DND-41 (cell line): ENCODE measurements around the gene IQCH.

Experiments
- ATAC-seq: fragments of 200-7000 bp; cut with Tn5 transposase; 3 replicates; pipeline ENCODE4 v1.9.1; 2021; ENCODE audit warnings: low read depth; ENCODE audit not compliant: insufficient read depth
- DNase-seq: peaks from one replicate; pipeline ENCODE4 v3.0.0-alpha.2; 2020
- H2AFZ ChIP-seq: 2 replicates; pipeline ENCODE4 v1.6.0; 2012; ENCODE audit warnings: low read depth, low read length
- H3K27ac ChIP-seq: 2 replicates; pipeline ENCODE4 v1.5.1; 2012; ENCODE audit warnings: low read length, inconsistent platforms
- H3K27me3 ChIP-seq: fragments of 200-600 bp; sonication (generic); 2 replicates; pipeline ENCODE4 v1.6.0; 2012; ENCODE audit warnings: low read length, mild to moderate bottlenecking, inconsistent platforms; ENCODE audit not compliant: insufficient read depth, poor library complexity
- H3K36me3 ChIP-seq: 2 replicates; pipeline ENCODE4 v1.5.1; 2012; ENCODE audit warnings: low read length, inconsistent platforms; ENCODE audit not compliant: insufficient read depth
- H3K4me1 ChIP-seq: 2 replicates; pipeline ENCODE4 v1.5.1; 2012; ENCODE audit warnings: mild to moderate bottlenecking, low read length; ENCODE audit not compliant: insufficient read depth
- H3K4me2 ChIP-seq: 2 replicates; pipeline ENCODE4 v1.6.0; 2012; ENCODE audit warnings: mild to moderate bottlenecking, moderate library complexity, low read length, inconsistent platforms; ENCODE audit not compliant: insufficient read depth
- H3K4me3 ChIP-seq, 2 experiments: fragments of 200-600 bp in 1 of 2; shearing (Covaris generic) in 1 of 2; 2 replicates each; pipeline ENCODE4 v1.5.1; 2012 to 2016; ENCODE audit warnings: inconsistent platforms in 2 of 2, low read length in 2 of 2, mild to moderate bottlenecking in 2 of 2, low read depth in 1 of 2, moderate library complexity in 1 of 2
- H3K79me2 ChIP-seq: 2 replicates; pipeline ENCODE4 v1.6.0; 2012; ENCODE audit warnings: low read length, inconsistent platforms; ENCODE audit not compliant: insufficient read depth
- H3K9ac ChIP-seq: 2 replicates; pipeline ENCODE4 v1.6.0; 2012; ENCODE audit warnings: low read depth, mild to moderate bottlenecking, inconsistent platforms, low read length, moderate library complexity
- H3K9me3 ChIP-seq: 2 replicates; pipeline ENCODE4 v1.5.1; 2012; ENCODE audit warnings: low read length, moderate library complexity, mild to moderate bottlenecking, inconsistent platforms; ENCODE audit not compliant: insufficient read depth, severe bottlenecking
- H4K20me1 ChIP-seq: 2 replicates; pipeline ENCODE4 v1.6.0; 2012; ENCODE audit warnings: low read length; ENCODE audit not compliant: insufficient read depth
- CTCF ChIP-seq: IDR thresholded peaks from 2 replicates; pipeline ENCODE4 v1.5.1; 2012; ENCODE audit warnings: borderline replicate concordance, low read length, moderate library complexity, mild to moderate bottlenecking; ENCODE audit not compliant: poor library complexity, severe bottlenecking; ENCODE audit errors: extremely low read depth
- EZH2 ChIP-seq: IDR thresholded peaks from 3 replicates; pipeline ENCODE4 v1.6.1; 2012; ENCODE audit warnings: borderline replicate concordance, low read depth, mild to moderate bottlenecking, moderate library complexity, low read length, inconsistent platforms; ENCODE audit not compliant: severe bottlenecking

IQCH gene

GRCh38 chr15:67531379-67531914, 276.9 kb downstream of the IQCH start:
- Histone ChIP-seq H3K4me1 (peaks cover 17% of the 10 kb centered on the region), H3K27me3 (no peaks in the 10 kb centered on the region), H3K27ac (no peak overlapping the region), H4K20me1 (no peaks in the 10 kb centered on the region), H3K9me3 (no peaks in the 10 kb centered on the region), H3K4me3 (no peak overlapping the region), H3K79me2 (no peaks in the 10 kb centered on the region), H3K36me3 (peaks cover 11% of the 10 kb centered on the region; the same call in 1 of the 2 replicates), H3K9ac (no peak overlapping the region), H3K4me2 (no peak overlapping the region), H2AFZ (no peak overlapping the region)
- TF ChIP-seq CTCF (no peak), EZH2 (no peak)
- ATAC-seq: no peak
- no peak for DNase-seq

DNA sequence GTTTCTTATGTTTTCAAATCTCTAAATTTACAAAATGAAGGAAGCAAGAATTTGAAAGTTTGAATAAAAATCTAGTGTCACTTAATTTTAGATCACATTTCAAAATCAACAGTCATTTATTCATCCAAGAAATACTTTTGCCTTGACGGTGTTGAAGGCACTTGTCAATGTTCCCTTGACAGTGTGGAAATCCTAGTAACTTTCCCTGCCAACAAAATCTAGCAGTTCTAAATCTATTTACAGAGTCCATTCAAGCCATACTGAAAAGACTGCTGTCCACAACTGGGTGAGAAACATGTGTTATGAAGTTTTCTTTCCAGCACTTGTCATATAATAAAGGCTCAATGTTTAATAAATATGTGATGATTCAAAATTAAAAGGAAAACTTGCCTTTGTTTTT, 279.3 kb downstream of the IQCH start:
- TF ChIP-seq CTCF: no peak
- TF ChIP-seq EZH2: no peak
- 0 out of 2 replicates have a peak overlapping the region, but pooled peaks have one; percentile 31 for H3K4me2 ChIP-seq
- H3K36me3 ChIP-seq: no peaks in the 10 kb centered on the region

GRCh38 chr15:67534360-67534759, 279.8 kb downstream of the IQCH start:
- H3K4me1 ChIP-seq: peaks cover 18% of the 10 kb centered on the region
- no peak overlapping the region for H3K4me3 ChIP-seq
- no peak for ATAC-seq
- no peak overlapping the region; the same call in 1 of the 2 replicates for H2AFZ ChIP-seq
- H3K9ac ChIP-seq: no peak overlapping the region
- no peaks in the 10 kb centered on the region for H3K27me3 ChIP-seq
- H3K4me2 ChIP-seq: peak overlapping the region; percentile 31; the same call in 1 of the 2 replicates
- H4K20me1 ChIP-seq: no peaks in the 10 kb centered on the region
- TF ChIP-seq EZH2: no peak
- TF ChIP-seq CTCF: no peak
- H3K27ac ChIP-seq: peak overlapping the region; percentile 36
- H3K79me2 ChIP-seq: no peaks in the 10 kb centered on the region
- H3K36me3 ChIP-seq: no peaks in the 10 kb centered on the region
- no peak for DNase-seq
- no peaks in the 10 kb centered on the region for H3K9me3 ChIP-seq

More for the DNA sequence above, 279.3 kb downstream of the IQCH start:
- H2AFZ ChIP-seq: no peak overlapping the region
- DNase-seq (no peak), ATAC-seq (no peak)
- no peaks in the 10 kb centered on the region for H3K79me2 ChIP-seq
- no peak overlapping the region for H3K9ac ChIP-seq
- no peaks in the 10 kb centered on the region for H3K27me3 ChIP-seq
- H3K9me3 ChIP-seq: no peaks in the 10 kb centered on the region
- H3K27ac ChIP-seq: no peak overlapping the region; the same call in 1 of the 2 replicates
- peaks cover 17% of the 10 kb centered on the region for H3K4me1 ChIP-seq
- no peak overlapping the region for H3K4me3 ChIP-seq
- H4K20me1 ChIP-seq: no peaks in the 10 kb centered on the region
